PFSK-1 (cell line): ENCODE measurements around the gene DAPK1.

Source experiments
- POLR2AphosphoS5 ChIP-seq: IDR thresholded peaks from 2 replicates; pipeline ENCODE4 v1.6.1; 2012; ENCODE audit warnings: low read depth, mild to moderate bottlenecking, control low read depth, low read length, moderate library complexity
- REST ChIP-seq, 2 experiments: IDR thresholded peaks; 2 replicates each; pipeline versions ENCODE4 v1.6.1 to v1.8.0; 2011 to 2012; ENCODE audit warnings: low read depth in 2 of 2, low read length in 2 of 2, control low read depth in 1 of 2, inconsistent platforms in 1 of 2, mild to moderate bottlenecking in 1 of 2, moderate library complexity in 1 of 2; ENCODE audit not compliant: insufficient read depth in 1 of 2

- TF ChIP-seq POLR2AphosphoS5: no peak
- TF ChIP-seq REST (IDR thresholded peaks at IDR 0.05; ENCODE audit: insufficient read depth in 1 of 2, low read depth in 2 of 2, low read length in 2 of 2): no peak
Measured at GRCh38 chr9:87570000-87570908, 72.6 kb downstream of the DAPK1 start.
